ENCODE results near the gene LRIF1. TPM values are rescaled to one million over a fixed set of nuclear protein-coding genes. Genes with fewer than 3 reads are reported as not detected.

The LRIF1 gene
- total and polyA plus RNA-seq, 2 of the 8 experiments (the other 6 are each of a cell fraction or from before 2014, with no cell fraction given), result 5.2 to 19.3 TPM

DNA sequence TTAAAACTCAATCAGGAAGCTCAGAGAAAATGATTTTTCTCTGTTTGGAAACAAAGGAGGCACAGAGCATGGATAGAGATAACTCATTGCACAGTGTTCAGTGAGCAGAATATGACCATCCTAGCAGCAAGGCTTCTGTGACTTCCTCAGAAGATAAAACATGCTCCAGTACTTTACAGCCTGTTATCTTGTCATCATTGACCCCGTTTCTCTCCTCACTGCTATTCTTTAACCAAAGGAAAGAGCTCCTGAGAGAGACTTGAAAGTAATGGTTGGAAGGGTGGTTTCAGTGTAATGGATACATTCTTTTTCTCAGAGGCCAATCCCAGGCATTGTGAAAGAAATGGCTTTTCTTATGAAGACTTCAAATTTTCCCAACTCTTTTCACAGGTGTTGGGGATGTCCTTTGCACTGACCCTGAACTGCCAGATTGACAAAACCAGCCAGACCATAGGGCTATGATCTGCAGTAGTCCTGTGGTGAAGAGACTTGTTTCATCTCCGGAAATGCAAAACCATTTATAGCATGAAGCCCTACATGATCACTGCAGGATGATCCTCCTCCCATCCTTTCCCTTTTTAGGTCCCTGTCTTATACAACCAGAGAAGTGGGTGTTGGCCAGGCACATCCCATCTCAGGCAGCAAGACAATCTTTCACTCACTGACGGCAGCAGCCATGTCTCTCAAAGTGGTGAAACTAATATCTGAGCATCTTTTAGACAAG, 64.8 kb downstream of the LRIF1 start (continued):
- TF ChIP-seq CTBP2 (IDR thresholded peaks at IDR 0.05; ENCODE audit: borderline replicate concordance, insufficient read depth, insufficient read length, low read length) (no peak), E2F6 (IDR thresholded peaks at IDR 0.05) (no peak), CEBPB (IDR thresholded peaks at IDR 0.05; ENCODE audit: low read depth, low read length) (no peak), TAF7 (optimal IDR thresholded peaks at IDR 0.05; ENCODE audit: borderline replicate concordance, low read depth, low read length) (no peak), NRF1 (IDR thresholded peaks at IDR 0.05; ENCODE audit: low read depth, low read length) (no peak)
